H1 (cell line): Measurements from ENCODE around the gene TEX28. TPM values are rescaled to one million over a fixed set of nuclear protein-coding genes. Genes with fewer than 3 reads are reported as not detected.
"Not testable (repeated sequence)": the region's sequence is repeated elsewhere in the genome, so short reads cannot be mapped to it uniquely, and the experiment has no call there.

Source experiments
- CTCF ChIA-PET: fragments of 300-600 bp; sonication (Branson Sonifier 250); formaldehyde crosslinking; loops from one replicate; lab custom pipeline; 2021; ENCODE audit not compliant: partially characterized antibody; lab: Charles Lee
- POLR2A ChIA-PET: fragments of 300-600 bp; sonication (Branson Sonifier 250); formaldehyde crosslinking; loops from one replicate; lab custom pipeline; 2021; ENCODE audit warnings: inconsistent platforms; ENCODE audit not compliant: partially characterized antibody; lab: Charles Lee
- DNase-seq, 2 experiments: peaks; one replicate each; pipeline versions ENCODE4 v3.0.0 to v3.0.0-alpha.2; 2010 to 2022; ENCODE audit warnings: low spot score in 2 of 2, low read depth in 1 of 2, mixed read lengths in 1 of 2
- FAIRE-seq: peaks from 2 replicates; lab custom pipeline; 2011; peaks lifted over from hg19 to GRCh38; lab: Jason Lieb, UNC
- H2AFZ ChIP-seq: 2 replicates; pipeline ENCODE4 v1.8.1; 2012; ENCODE audit warnings: low read length, inconsistent platforms
- H2AK5ac ChIP-seq: 2 replicates; pipeline ENCODE4 v1.6.1; 2013; ENCODE audit warnings: low read depth, low read length
- H2BK120ac ChIP-seq: replicated peaks from 2 replicates; pipeline ENCODE3; 2013; ENCODE audit warnings: low read depth, low read length, inconsistent platforms
- H2BK12ac ChIP-seq: 2 replicates; pipeline ENCODE4 v1.6.1; 2013; ENCODE audit warnings: low read depth, low read length
- H2BK15ac ChIP-seq: 2 replicates; pipeline ENCODE4 v1.6.1; 2013; ENCODE audit warnings: low read length
- H2BK20ac ChIP-seq: 2 replicates; pipeline ENCODE4 v1.6.1; 2013; ENCODE audit warnings: low read length
- H2BK5ac ChIP-seq: 2 replicates; pipeline ENCODE4 v1.6.1; 2013; ENCODE audit warnings: low read depth, low read length
- H3K14ac ChIP-seq: 2 replicates; pipeline ENCODE4 v1.6.1; 2013; ENCODE audit warnings: inconsistent platforms; ENCODE audit not compliant: insufficient read length
- H3K18ac ChIP-seq: 2 replicates; pipeline ENCODE4 v1.6.1; 2013; ENCODE audit warnings: low read length; ENCODE audit errors: extremely low read depth
- H3K23ac ChIP-seq: 2 replicates; pipeline ENCODE4 v1.6.1; 2013; ENCODE audit warnings: inconsistent platforms; ENCODE audit not compliant: insufficient read length
- H3K23me2 ChIP-seq: 2 replicates; pipeline ENCODE4 v1.6.1; 2013; ENCODE audit warnings: low read depth, low read length
- H3K27ac ChIP-seq: 2 replicates; pipeline ENCODE4 v1.6.1; 2011; ENCODE audit warnings: low read depth, low read length, inconsistent platforms
- H3K27me3 ChIP-seq, 4 experiments: replicated peaks in 1 of 4; 1 replicate in 1 of 4; 2 replicates in 3 of 4; pipeline versions ENCODE4 v1.6.1 to v1.8.1; 2011 to 2013; ENCODE audit warnings: low read length in 3 of 4, mild to moderate bottlenecking in 3 of 4, inconsistent platforms in 2 of 4, mixed read lengths in 2 of 4, moderate library complexity in 1 of 4; ENCODE audit not compliant: control insufficient read depth in 3 of 4, insufficient read depth in 3 of 4; ENCODE audit errors: extremely low read depth in 1 of 4
- H3K36me3 ChIP-seq, 4 experiments: 2 replicates each; pipeline versions ENCODE4 v1.6.1 to v1.8.1; 2011 to 2013; ENCODE audit warnings: mild to moderate bottlenecking in 4 of 4, low read length in 3 of 4, moderate library complexity in 2 of 4, control low read depth in 1 of 4, inconsistent platforms in 1 of 4; ENCODE audit not compliant: insufficient read depth in 4 of 4, control insufficient read depth in 2 of 4
- H3K4ac ChIP-seq: replicated peaks from 2 replicates; pipeline ENCODE3; 2013; ENCODE audit warnings: low read length, low read depth, mixed read lengths, inconsistent platforms; ENCODE audit not compliant: insufficient read length
- H3K4me1 ChIP-seq, 4 experiments: replicated peaks in 1 of 4; 1 replicate in 1 of 4; 2 replicates in 3 of 4; pipeline versions ENCODE4 v1.6.1 to v1.8.1; 2011 to 2013; ENCODE audit warnings: low read length in 3 of 4, inconsistent platforms in 2 of 4, mixed read lengths in 1 of 4; ENCODE audit not compliant: insufficient read depth in 4 of 4, control insufficient read depth in 3 of 4
- H3K4me2 ChIP-seq, 2 experiments: 2 replicates each; pipeline versions ENCODE4 v1.6.1 to v1.8.1; 2011 to 2013; ENCODE audit warnings: low read depth in 2 of 2, low read length in 2 of 2, control low read depth in 1 of 2, inconsistent platforms in 1 of 2, mild to moderate bottlenecking in 1 of 2; ENCODE audit not compliant: insufficient read depth in 1 of 2
- H3K4me3 ChIP-seq, 4 experiments: fragments of 200-600, 300-600 bp in 1 of 4; sonication (generic), shearing (Covaris generic), sonication (Bioruptor Twin) in 1 of 4; 2 replicates each; pipeline versions ENCODE4 v1.5.1 to v1.8.1; 2011 to 2016; ENCODE audit warnings: low read length in 4 of 4, low read depth in 3 of 4, control low read depth in 2 of 4, inconsistent platforms in 2 of 4, mild to moderate bottlenecking in 2 of 4, mixed read lengths in 1 of 4, moderate library complexity in 1 of 4; ENCODE audit not compliant: insufficient read depth in 2 of 4; ENCODE audit errors: extremely low read depth in 1 of 4
- H3K56ac ChIP-seq: replicated peaks from 2 replicates; pipeline ENCODE3; 2013; ENCODE audit warnings: low read depth, mild to moderate bottlenecking, mixed read lengths, low read length, inconsistent platforms; ENCODE audit not compliant: insufficient read length
- H3K79me1 ChIP-seq: 2 replicates; pipeline ENCODE4 v1.6.1; 2013; ENCODE audit warnings: low read depth, low read length, control low read depth
- H3K79me2 ChIP-seq, 2 experiments: 2 replicates each; pipeline versions ENCODE4 v1.6.1 to v1.8.1; 2012 to 2013; ENCODE audit warnings: low read length in 2 of 2, mild to moderate bottlenecking in 2 of 2, inconsistent platforms in 1 of 2; ENCODE audit not compliant: insufficient read depth in 2 of 2, control insufficient read depth in 1 of 2
- H3K9ac ChIP-seq, 4 experiments: replicated peaks in 1 of 4; 1 replicate in 1 of 4; 2 replicates in 3 of 4; pipeline versions ENCODE4 v1.6.1 to v1.8.1; 2011 to 2013; ENCODE audit warnings: low read depth in 3 of 4, low read length in 3 of 4, control low read depth in 2 of 4, mild to moderate bottlenecking in 2 of 4, moderate library complexity in 2 of 4, inconsistent platforms in 1 of 4; ENCODE audit errors: extremely low read depth in 1 of 4
- H3K9me3 ChIP-seq, 2 experiments: 2 replicates each; pipeline versions ENCODE4 v1.6.1 to v1.8.1; 2012 to 2013; ENCODE audit warnings: mild to moderate bottlenecking in 2 of 2, moderate library complexity in 2 of 2, control low read depth in 1 of 2, inconsistent platforms in 1 of 2, low read depth in 1 of 2, low read length in 1 of 2, mixed read lengths in 1 of 2; ENCODE audit not compliant: insufficient read depth in 2 of 2
- H4K20me1 ChIP-seq, 2 experiments: replicated peaks in 1 of 2; 2 replicates each; pipeline versions ENCODE3 to v1.8.1; 2011 to 2013; ENCODE audit warnings: inconsistent platforms in 2 of 2, low read length in 2 of 2, mild to moderate bottlenecking in 1 of 2; ENCODE audit not compliant: insufficient read depth in 2 of 2, control insufficient read depth in 1 of 2
- H4K5ac ChIP-seq: 2 replicates; pipeline ENCODE4 v1.6.1; 2013; ENCODE audit warnings: low read length, low read depth, mixed read lengths, inconsistent platforms; ENCODE audit not compliant: insufficient read length
- H4K8ac ChIP-seq: 2 replicates; pipeline ENCODE4 v1.8.0; 2013; ENCODE audit warnings: mild to moderate bottlenecking, moderate library complexity, low read length, inconsistent platforms; ENCODE audit not compliant: insufficient read depth; ENCODE audit errors: extremely low read depth
- H4K91ac ChIP-seq: replicated peaks from 2 replicates; pipeline ENCODE3; 2013; ENCODE audit warnings: low read length, mixed read lengths, inconsistent platforms; ENCODE audit not compliant: insufficient read length
- WGBS, 2 experiments: shearing (Covaris generic) in 1 of 2; methylation state at CpG; one replicate each; pipeline versions ENCODE4 v1.1.6 to v1.1.7; 2013 to 2015; ENCODE audit warnings: low lambda C conversion rate in 2 of 2, mixed read lengths in 2 of 2, inconsistent platforms in 1 of 2, low coverage in 1 of 2, missing lambda C conversion rate in 1 of 2; ENCODE audit not compliant: insufficient replicate concordance in 2 of 2, insufficient coverage in 1 of 2, insufficient read length in 1 of 2; ENCODE audit errors: extremely low coverage in 1 of 2, missing lambda C conversion rate in 1 of 2; 5-methylcytosine and 5-hydroxymethylcytosine counted together
- polyA plus RNA-seq, 7 experiments: library from polyadenylated mRNA; depleted of rRNA in 3 of 7; stranded (reverse) in 5 of 7; unstranded in 2 of 7; fragments of >200 nt in 5 of 7; fragments of 200-250 nt in 2 of 7; gene quantifications; 1 replicate in 5 of 7; 2 replicates in 1 of 7; 4 replicates in 1 of 7; pipeline versions ENCODE4 v1.2.1 to v1.2.3, GENCODE V29; 2011 to 2013; ENCODE audit warnings: missing spikeins in 2 of 7, mixed read lengths in 2 of 7
- total RNA-seq: library from RNA; stranded (reverse); fragmentation: NEBNext Ultra II Directional; extraction: Animal tissue kit (Norgen Biotek cat#: 25700); gene quantifications from 2 replicates; pipeline ENCODE4 v1.2.1, GENCODE V29; 2021

The TEX28 gene
- total and polyA plus RNA-seq, 2 of the 8 experiments (the other 6 are each of a cell fraction or from before 2014, with no cell fraction given): not detected

DNA sequence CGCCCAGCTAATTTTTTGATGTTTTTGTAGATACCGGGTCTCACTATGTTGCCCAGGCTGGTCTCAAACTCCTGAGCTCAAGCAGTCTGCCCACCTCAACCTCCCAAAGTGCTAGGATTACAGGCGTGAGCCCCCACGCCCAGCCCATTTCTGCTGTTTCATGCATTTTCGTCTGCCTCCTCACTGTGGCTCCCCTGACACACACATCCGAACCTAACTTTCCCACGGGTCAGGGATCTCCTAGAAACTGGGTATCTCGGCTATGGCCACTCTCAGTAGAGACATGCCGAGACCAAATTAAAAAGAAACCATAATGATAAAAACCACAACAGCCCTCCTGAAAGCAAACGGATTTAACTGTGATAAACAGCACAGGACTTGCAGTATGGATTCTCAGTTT lies 46.8 kb downstream of the TEX28 start:
- H2BK120ac ChIP-seq, H3K4me3 ChIP-seq, H3K4me2 ChIP-seq, H2BK5ac ChIP-seq, DNase-seq, H3K9ac ChIP-seq, H3K23ac ChIP-seq, H3K56ac ChIP-seq, H3K18ac ChIP-seq, H3K4me1 ChIP-seq, H4K8ac ChIP-seq, H2BK12ac ChIP-seq, H3K79me2 ChIP-seq, H3K14ac ChIP-seq, H3K4ac ChIP-seq, H3K27ac ChIP-seq, H4K91ac ChIP-seq, FAIRE-seq, H2BK20ac ChIP-seq, H3K79me1 ChIP-seq, H4K5ac ChIP-seq, H3K27me3 ChIP-seq, H2AK5ac ChIP-seq, CTCF ChIA-PET, H2AFZ ChIP-seq, H3K23me2 ChIP-seq, H4K20me1 ChIP-seq, POLR2A ChIA-PET, H3K9me3 ChIP-seq, H2BK15ac ChIP-seq, H3K36me3 ChIP-seq: not testable (repeated sequence)
- WGBS, 2 experiments: no CpG with 5 or more reads among the region's 10 CpGs

DNA sequence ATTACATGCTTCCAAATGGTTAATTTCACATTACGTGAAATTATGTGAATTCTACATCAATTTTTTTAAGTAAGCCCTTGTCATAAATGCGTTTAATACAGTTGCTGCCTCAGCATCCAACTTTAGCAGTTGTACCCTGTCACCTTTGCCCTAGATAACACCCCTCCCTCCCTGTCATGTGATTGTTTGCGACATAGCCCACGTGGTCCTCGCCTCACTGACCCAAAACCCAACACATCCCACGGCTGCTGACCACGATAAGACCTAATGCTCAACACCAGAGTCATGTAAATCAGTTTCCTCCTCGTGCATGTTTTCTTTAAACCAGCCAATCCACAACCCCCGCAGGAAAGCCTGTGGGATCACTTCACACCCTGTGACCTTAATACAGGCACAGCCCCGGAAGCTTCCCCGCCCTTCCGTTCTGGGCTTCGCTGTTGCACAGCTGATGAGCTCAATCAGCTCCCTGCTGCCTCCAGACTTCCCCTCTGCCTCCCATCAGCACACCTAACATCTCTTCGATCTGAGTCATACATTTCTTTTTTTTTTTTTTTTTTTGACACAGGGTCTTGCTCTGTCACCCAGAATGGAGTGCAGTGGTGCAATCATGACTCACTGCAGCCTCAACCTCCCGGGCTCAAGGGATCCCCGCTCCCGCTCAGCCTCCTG lies 47.4 kb downstream of the TEX28 start:
- H3K4me2 ChIP-seq, H4K20me1 ChIP-seq, H2BK20ac ChIP-seq, POLR2A ChIA-PET, H3K36me3 ChIP-seq, H2AFZ ChIP-seq, H3K79me2 ChIP-seq, H3K4me3 ChIP-seq, H3K4me1 ChIP-seq, H3K14ac ChIP-seq, H3K27ac ChIP-seq, H3K27me3 ChIP-seq, H3K79me1 ChIP-seq, H3K56ac ChIP-seq, H2BK15ac ChIP-seq, H3K23ac ChIP-seq, H3K9ac ChIP-seq, H2BK12ac ChIP-seq, H4K8ac ChIP-seq, H4K5ac ChIP-seq, H4K91ac ChIP-seq, DNase-seq, H3K4ac ChIP-seq, H3K18ac ChIP-seq, H2BK5ac ChIP-seq, H3K9me3 ChIP-seq, H2BK120ac ChIP-seq, H2AK5ac ChIP-seq, CTCF ChIA-PET, H3K23me2 ChIP-seq, FAIRE-seq: not testable (repeated sequence)
- WGBS, 2 experiments: no CpG with 5 or more reads among the region's 17 CpGs
